HG03432 (cell line): Measurements from ENCODE around the gene IL17REL.

Experiments used
- ATAC-seq: cut with Tn5 transposase; IDR thresholded peaks from one replicate; pipeline ENCODE4 v1.9.1; 2021; ENCODE audit warnings: mild to moderate bottlenecking, moderate library complexity; ENCODE audit not compliant: unreplicated experiment

IL17REL gene

GRCh38 chr22:49970528-49971231, 41.9 kb downstream of the IL17REL start:
- ATAC-seq = peak; percentile 66

- no peak for ATAC-seq
These were observed 42.6 kb downstream of the IL17REL start for GRCh38 chr22:49969751-49970527.

- ATAC-seq = no peak
These were observed 43.5 kb downstream of the IL17REL start for GRCh38 chr22:49968831-49969661.

- ATAC-seq = no peak
These were observed 44.2 kb downstream of the IL17REL start for GRCh38 chr22:49968313-49968830.

- no peak for ATAC-seq
These were observed 44.8 kb downstream of the IL17REL start for GRCh38 chr22:49967706-49968208.

- ATAC-seq = no peak
These were observed 45.5 kb downstream of the IL17REL start for GRCh38 chr22:49966774-49967705.

- ATAC-seq = no peak
These were observed 46.4 kb downstream of the IL17REL start for GRCh38 chr22:49966041-49966773.

- no peak for ATAC-seq
These were observed 47.2 kb downstream of the IL17REL start for GRCh38 chr22:49965091-49966040.

- no peak for ATAC-seq
These were observed 48.2 kb downstream of the IL17REL start for GRCh38 chr22:49964136-49965090.

GRCh38 chr22:49963647-49964026, 48.9 kb downstream of the IL17REL start:
- ATAC-seq = no peak

- ATAC-seq = no peak
These were observed 49.6 kb downstream of the IL17REL start for GRCh38 chr22:49962751-49963646.

- peak; percentile 14 for ATAC-seq
These were observed 50.4 kb downstream of the IL17REL start for GRCh38 chr22:49962012-49962750.

- ATAC-seq = no peak
These were observed 51.0 kb downstream of the IL17REL start for GRCh38 chr22:49961601-49962011.

GRCh38 chr22:49961005-49961600, 51.5 kb downstream of the IL17REL start:
- peak; percentile 2 for ATAC-seq
